ENCODE data around the gene IFNAR1. TPM values are rescaled to one million over a fixed set of nuclear protein-coding genes. Genes with fewer than 3 reads are reported as not detected.

Gene IFNAR1
- total and polyA plus RNA-seq, 9 of the 15 experiments (the other 6 are each of a cell fraction or from before 2014, with no cell fraction given): 8.6 to 31.8 (median 14.8) TPM

- Histone ChIP-seq H3K4me2 (ENCODE audit: insufficient read depth, low read length) (no peak overlapping the region), H3K9ac (ENCODE audit: insufficient read depth in 1 of 2, low read depth in 2 of 2, low read length in 2 of 2) (no peak overlapping the region), H3K79me2 (ENCODE audit: control insufficient read depth, insufficient read depth, low read length) (no peaks in the 10 kb centered on the region), H3K9me3 (replicated peaks; ENCODE audit: control insufficient read depth, insufficient read depth, low read depth, low read length) (no peaks in the 10 kb centered on the region; the same call in 1 of the 2 replicates), H3K9me1 (ENCODE audit: control insufficient read depth, insufficient read depth, low read length) (no peaks in the 10 kb centered on the region), H3K4me1 (replicated peaks in 1 of 2; ENCODE audit: control insufficient read depth in 2 of 2, insufficient read depth in 2 of 2, low read length in 2 of 2) (no peaks in the 10 kb centered on the region), H3K27ac (ENCODE audit: extremely low read depth, low read depth, low read length) (no peak overlapping the region), H3K4me3 (no peak overlapping the region), H4K20me1 (replicated peaks; ENCODE audit: control insufficient read depth, insufficient read depth, low read length) (no peaks in the 10 kb centered on the region), H2AFZ (ENCODE audit: low read depth, low read length) (no peak overlapping the region), H3K36me3 (ENCODE audit: control insufficient read depth, insufficient read depth, low read length) (no peaks in the 10 kb centered on the region), H3K27me3 (ENCODE audit: control insufficient read depth in 2 of 2, insufficient read depth in 2 of 2, low read length in 2 of 2) (peaks cover 5 to 12% of the 10 kb centered on the region in 2 experiments; a peak in 4 of 5 replicates)
- ATAC-seq (no peak), FAIRE-seq (no peak), DNase-seq (ENCODE audit: extremely low read depth in 1 of 4, low spot score in 3 of 4) (no peak)
- TF ChIP-seq HES1 (IDR thresholded peaks at IDR 0.05; ENCODE audit: low read depth) (no peak), ZNF316 (IDR thresholded peaks at IDR 0.05) (peak; percentile 66), ZNF57 (CRISPR knock-in tag; IDR thresholded peaks at IDR 0.05) (no peak), C11orf30 (IDR thresholded peaks at IDR 0.05; ENCODE audit: low read depth) (peak; percentile 30; the same call in 1 of the 2 replicates), SREBF1 (IDR thresholded peaks at IDR 0.05; ENCODE audit: borderline replicate concordance, low read depth, low read length) (no peak)
- in situ Hi-C loops (cut with MboI) (no loop called here), intact Hi-C loops (cut with micrococcal nuclease) (no loop called here)
- ChIA-PET POLR2A (interaction anchor here (0.9 kb wide), 1 partner anchor 9 kb away, joined by 6 read pairs; no protein-coding TSS in a partner anchor), CTCF (ENCODE audit: low intra/inter-chr PET ratio) (no interaction called here)
- 11% methylated on average over 6 of the region's 6 CpGs for WGBS (ENCODE audit: insufficient coverage, low coverage, missing lambda C conversion rate)
- no TSS peak for BruUV-seq (replicated peaks)
Observed at GRCh38 chr21:33317145-33317544, 7.6 kb upstream of the IFNAR1 start.
